ENCODE measurements around the gene RNF32.
"Not testable (repeated sequence)": the region's sequence is repeated elsewhere in the genome, so short reads cannot be mapped to it uniquely, and the experiment has no call there.

Gene RNF32

DNA sequence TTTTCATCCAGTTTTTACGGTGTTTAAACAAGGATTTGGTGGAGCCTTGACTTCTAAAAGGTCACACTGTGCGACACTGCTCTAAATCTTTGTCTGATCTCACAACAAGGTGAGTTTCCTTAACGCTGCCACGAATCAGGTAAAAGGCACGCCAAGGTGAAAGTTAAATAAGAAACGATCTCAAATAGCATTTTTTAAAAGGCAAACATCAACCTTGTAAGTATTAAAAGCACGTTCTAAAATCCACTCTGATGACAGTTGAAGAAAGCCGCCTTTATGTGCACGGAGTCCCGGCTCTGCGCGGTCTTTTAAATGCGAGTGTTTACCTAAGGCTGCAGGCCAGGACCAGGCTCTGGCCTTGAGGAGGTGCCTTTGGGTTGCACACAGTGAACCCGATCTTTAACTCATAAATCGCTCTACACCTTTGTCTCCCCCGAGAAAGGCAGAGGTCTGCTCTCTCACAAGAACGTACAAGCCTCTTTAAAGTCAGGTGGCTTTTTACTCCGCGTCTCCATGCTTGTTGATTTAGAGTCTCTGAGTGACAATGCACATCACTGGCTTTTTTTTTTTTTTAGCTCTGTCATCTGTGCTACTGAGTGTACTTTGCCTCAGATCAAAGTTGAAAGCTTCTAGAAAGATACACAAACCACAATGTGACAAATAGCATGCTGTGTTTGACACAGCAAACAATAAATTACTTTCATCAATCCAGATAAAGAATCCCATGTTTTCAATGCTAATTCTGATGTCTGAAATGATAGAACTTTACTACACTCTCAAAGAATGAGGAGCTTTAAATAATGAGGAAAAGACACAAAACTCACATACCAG is 25.9 kb upstream of the RNF32 start:
- no peak for DNase-seq (ENCODE audit: low read depth)

DNA sequence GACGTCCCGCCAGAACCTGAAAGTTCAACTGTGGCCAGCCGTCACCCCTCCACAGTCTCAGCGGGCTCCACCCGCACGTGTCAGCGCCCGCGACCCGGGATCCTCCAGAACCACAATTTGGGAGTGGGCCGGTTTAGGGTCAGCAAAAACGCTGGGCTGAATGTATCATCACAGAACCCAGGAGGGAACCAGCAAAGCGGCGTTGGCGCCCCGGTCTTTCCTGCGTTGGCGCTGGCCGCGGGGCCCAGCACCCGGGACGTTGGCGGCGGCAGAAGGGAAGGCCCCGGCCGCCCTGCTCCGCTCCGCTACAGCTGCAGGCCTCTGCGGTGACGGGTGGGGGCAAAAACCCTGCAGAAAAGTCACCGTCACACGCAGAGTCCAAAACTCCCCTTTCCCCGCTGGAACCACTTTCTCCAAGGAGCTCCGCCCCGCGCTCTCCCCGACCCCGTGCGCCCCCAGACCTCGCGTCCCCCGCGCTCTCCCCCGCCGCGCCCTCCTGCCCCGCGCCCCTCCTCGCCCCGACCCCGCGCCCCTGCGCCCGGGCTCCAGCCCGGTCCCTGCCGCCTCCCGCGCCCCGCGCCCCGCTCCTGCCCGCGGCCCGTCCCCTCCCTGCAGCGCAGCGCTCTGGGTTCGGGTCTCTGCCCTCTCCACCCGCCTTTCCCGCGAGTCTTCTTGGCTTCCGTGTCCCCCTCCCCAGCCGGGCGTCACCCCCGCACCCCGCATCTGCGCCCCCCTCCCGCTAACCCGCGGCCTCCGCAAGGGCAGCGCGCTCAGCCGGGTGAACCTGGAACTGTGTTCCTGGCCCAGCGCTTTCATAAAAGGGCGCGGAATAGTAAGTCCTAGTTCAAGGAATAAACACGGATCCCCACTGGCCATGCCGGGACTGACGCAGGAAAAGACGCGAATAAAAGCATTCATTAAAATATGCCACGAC is 24.0 kb upstream of the RNF32 start:
- DNase-seq (ENCODE audit: low read depth): no peak

DNA sequence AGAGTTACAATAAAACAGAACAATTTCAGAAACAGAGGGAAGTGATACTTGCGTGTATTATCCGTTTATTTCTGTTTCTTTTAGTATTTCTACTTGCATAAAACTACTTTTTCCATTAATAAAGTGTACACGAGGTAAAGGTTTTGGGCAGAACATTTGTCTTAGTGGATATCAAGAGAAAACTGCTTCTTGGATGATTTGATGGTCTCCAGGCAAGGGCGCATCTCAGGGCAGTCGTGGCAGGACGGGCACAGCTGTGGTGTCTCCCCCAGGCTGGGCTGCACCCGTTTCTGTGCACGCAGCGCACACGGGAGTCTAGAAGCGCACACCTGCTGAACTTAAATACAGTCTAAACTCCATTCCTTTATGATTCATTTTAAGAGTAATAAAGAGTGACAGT is 23.4 kb upstream of the RNF32 start:
- no peak for DNase-seq (ENCODE audit: low read depth)

- no peak for DNase-seq (ENCODE audit: low read depth)
Observed at GRCh38 chr7:156618078-156618779, 22.3 kb upstream of the RNF32 start.

GRCh38 chr7:156618780-156619367 is 21.7 kb upstream of the RNF32 start:
- DNase-seq (ENCODE audit: low read depth): no peak

DNA sequence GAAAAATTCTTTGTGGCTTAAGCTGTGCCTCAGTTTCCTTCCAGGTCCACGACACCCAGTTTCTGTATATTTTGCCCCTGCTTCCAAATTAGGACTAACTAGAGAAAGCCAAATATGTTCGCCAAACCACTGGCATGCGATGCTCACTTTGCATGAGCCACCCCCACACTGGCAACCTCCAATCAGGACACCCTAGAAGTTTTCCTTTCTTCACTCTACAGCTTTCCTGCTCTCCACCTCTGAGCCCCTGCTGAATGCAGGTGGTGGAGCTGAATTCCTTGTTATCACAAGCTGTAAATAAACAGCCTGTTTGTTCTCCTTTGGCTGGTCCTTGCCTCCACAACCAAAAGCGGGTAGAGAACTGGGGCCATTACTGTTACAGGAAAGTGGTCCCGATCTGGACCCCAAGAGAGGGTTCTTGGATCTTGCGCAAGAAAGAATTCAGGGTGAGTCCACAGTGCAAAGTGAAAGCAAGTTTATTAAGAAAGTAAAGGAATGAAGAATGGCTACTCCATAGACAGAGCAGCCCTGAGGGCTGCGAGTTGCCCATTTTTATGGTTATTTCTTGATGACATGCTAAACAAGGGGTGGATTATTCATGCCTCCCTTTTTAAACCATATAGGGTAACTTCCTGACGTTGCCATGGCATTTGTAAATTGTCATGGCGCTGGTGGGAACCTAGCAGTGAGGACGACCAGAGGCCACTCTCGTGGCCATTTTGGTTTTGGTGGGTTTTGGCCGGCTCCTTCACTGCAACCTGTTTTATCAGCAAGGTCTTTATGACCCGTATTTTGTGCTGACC is 20.9 kb upstream of the RNF32 start:
- not testable (repeated sequence) for DNase-seq (ENCODE audit: low read depth)

- no peak for DNase-seq (ENCODE audit: low read depth)
Observed at GRCh38 chr7:156620291-156620675, 20.3 kb upstream of the RNF32 start.

DNA sequence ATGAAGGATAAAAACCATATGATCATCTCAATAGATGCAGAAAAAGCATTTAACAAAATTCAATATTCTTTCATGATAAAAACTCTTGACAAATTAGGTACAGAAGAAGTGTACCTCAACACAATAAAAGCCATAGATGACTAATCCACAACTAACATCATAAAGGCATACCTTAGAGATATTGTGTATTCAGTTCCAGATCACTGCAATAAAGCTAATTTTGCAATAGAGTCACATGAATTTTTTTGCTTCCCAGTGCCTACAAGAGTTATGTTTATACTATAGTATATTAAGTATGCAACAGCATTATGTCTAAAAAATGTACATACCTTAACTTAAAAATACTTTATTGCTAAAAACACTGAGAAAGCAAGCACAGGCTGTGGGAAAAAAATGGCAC is 18.9 kb upstream of the RNF32 start:
- DNase-seq (ENCODE audit: low read depth): no peak

- no peak for DNase-seq (ENCODE audit: low read depth)
Observed at GRCh38 chr7:156625580-156625979, 15.0 kb upstream of the RNF32 start.

GRCh38 chr7:156626220-156626895 is 14.2 kb upstream of the RNF32 start:
- no peak for DNase-seq (ENCODE audit: low read depth)

DNA sequence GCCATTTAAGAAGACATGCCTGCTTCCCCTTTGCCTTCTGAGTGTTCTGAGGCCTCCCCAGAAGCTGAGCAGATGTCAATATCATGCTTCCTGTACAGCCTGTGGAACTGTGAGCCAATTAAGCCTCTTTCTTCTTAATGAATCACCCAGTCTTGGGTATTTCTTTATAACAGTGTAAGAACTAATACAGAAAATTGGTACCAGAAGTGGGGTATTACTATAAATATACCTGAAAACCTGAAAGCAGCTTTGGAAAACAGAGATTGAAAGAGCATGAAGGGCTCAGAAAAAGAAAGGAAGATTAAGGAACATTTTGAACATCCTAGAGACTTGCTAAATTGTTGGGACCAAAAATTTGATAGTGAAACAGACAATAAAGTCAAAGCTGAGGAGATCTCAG is 12.0 kb upstream of the RNF32 start:
- no peak for DNase-seq (ENCODE audit: low read depth)

DNA sequence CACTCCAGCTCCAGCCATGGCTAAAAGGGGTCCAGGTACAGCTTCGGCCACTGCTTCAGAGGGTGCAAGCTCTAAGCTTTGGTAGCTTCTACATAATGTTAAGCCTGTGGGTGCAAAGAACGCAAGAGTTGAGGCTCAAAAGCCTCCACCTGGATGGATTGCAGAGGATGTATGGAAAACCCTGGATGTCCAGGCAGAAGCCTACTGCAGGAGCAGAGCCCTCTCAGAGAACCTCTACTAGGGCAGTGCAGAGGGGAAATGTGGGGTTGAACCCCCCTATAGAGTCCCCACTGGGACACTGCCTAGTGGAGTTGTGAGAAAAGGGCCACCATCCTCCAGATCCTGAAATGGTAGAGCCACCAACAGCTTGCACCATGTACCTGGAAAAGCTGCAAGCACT is 10.7 kb upstream of the RNF32 start:
- DNase-seq (ENCODE audit: low read depth): no peak

DNA sequence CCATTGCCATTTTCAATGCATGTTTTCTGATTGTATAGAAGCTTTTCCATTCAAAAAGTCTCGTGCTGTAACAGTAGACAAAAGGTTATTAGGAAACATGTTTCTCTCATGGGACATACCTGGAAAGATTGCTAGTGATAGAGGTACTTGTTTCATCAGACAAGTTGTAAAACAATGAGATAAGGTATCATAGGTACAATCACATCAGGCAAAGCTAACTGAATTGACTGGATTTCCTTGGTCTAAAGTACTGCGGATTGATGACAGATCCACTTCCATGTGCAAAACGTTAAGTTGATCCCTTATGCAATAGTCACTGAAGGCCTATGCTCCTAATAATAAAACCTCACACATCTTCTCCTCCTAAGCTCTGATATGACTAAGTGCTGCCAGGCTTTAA is 6.5 kb upstream of the RNF32 start:
- no peak for DNase-seq (ENCODE audit: low read depth)

DNA sequence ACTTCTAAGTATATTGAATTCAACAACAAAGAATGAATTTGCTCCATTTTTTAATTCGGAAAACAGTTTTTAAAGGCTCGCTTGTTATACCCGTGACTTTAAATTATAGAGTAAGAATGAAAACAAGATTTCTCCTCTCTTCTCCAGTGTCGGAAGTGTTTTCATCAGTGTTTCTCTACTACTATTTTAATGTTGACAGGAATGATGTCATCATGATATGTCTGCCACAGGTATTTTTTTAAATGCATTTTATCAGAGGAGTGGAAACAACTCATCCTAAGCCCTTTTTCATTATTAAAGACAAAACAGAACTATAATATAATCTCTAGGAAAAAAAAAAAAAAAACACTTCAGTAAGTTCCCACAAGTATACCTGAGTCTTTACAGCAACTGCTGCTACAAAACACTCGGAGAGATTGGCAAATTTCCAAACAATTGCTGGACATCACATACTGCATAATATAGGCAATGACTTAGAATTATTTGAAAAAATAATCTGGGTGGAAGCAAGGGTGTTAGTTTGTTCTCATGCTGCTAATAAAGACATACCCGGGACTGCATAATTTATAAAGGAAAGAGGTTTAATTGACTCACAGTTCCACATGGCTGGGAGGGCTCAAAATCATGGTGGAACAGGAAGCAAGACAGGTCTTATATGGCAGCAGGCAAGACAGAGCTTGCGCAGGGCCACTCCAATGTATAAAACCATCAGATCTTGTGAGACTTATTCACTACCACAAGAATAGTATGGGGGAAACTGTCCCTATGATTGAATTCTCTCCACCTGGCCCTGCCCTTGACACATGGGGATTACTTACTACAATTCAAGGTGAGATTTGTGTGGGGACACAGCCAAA is 4.8 kb upstream of the RNF32 start:
- DNase-seq (ENCODE audit: low read depth): no peak

- DNase-seq (ENCODE audit: low read depth): not testable (repeated sequence)
Observed at GRCh38 chr7:156637093-156637492, 3.5 kb upstream of the RNF32 start.

- DNase-seq (ENCODE audit: low read depth): no peak
Observed at GRCh38 chr7:156638443-156639077, 2.0 kb upstream of the RNF32 start.

DNA sequence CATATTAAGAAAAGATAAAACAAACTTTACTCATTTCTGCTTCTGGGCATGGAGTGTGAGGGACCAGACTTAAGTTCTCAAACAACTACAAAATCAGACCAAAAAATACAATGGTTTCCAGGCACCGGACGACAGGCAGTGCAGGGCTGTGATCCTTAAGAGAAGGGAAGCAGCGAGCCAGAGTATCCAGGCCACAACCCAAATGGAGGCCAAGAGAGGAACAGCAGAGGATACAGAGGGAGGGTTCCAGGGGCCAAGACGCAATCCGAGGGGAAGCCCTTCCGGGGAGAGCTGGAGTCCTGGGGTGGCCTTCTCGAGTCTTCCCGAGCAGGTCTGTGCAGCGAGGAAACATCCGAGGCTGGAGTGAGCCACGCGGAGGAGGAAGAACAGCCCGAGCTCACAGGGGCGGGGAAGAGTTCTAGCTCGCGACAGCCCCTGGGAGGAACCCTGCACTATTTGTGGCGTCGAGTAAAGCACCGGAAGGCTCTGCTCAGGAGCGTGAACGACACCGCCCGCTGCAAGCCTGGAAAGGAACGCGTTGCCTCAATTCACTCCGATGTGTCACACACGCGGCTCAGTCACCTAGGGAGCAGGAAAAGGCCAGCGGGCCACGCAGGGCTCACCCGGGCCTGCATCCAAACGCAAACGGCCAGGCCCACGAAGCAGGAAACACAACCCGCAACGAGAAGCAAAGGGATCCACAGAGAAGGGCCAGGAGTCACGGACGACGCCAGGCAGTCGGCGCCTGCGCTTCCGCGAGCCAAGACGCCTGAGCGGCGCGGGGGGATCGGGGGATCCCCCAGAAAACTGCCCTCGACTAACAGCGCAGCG is 933 bp upstream of the RNF32 start:
- DNase-seq (ENCODE audit: low read depth): no peak

DNA sequence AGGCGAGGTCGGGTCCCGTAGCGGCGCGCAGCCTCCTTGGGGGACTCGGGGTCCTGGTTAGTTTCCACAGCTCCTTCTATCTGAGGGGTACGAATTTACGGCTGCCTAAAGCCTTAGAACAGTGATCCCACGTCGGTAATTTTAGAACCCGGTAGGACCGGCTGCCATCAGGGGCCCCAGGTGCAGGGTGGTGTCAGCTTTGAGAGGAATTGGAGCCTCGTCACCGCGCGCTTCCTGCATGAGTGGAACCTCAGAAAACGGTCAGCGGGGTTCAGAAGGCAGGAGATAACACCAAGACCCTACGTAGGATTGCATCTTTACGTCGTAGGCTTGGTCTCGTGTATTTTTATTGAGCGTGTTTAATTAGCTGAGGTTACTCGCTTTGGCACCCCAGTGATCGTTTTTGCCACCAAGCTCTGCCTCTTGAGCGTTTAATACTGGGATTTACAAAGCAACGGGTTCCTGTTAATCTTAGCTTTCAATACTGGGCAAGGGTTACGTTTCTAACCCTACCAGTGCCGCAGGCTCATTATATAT is 443 bp downstream of the RNF32 start:
- no peak for DNase-seq (ENCODE audit: low read depth)

All from activated T-helper 1 cell treated with Interleukin-2 at 50 U/mL for 16 hours (primary cell).